ENCODE measurements around the gene GOLIM4.

- TF ChIP-seq CTCF (IDR thresholded peaks at IDR 0.05; ENCODE audit: poor library complexity) (no peak), EZH2phosphoT487 (IDR thresholded peaks at IDR 0.05; ENCODE audit: low read depth, severe bottlenecking, unreplicated experiment) (no peak), EZH2 (IDR thresholded peaks at IDR 0.05; ENCODE audit: borderline replicate concordance) (no peak)
Measured at GRCh38 chr3:168002786-168003368, 92.8 kb downstream of the GOLIM4 start.
